AG10803 (cell line): ENCODE measurements around the gene ITFG1.

Experiments
- DNase-seq: peaks from one replicate; pipeline ENCODE4 v3.0.0; 2010; ENCODE audit warnings: low read depth
- H3K4me3 ChIP-seq: 2 replicates; pipeline ENCODE4 v1.5.1; 2011; ENCODE audit warnings: mild to moderate bottlenecking, low read length, control low read depth
- TF ChIP-seq, protein P1 (sequence below): conservative IDR thresholded peaks from 2 replicates; pipeline ENCODE4 v1.5.1; 2011; ENCODE audit warnings: mild to moderate bottlenecking, low read length, control low read depth, inconsistent platforms

ITFG1 gene

GRCh38 chr16:47486856-47487255 is 26.0 kb upstream of the ITFG1 start:
- no peak overlapping the region for H3K4me3 ChIP-seq
- DNase-seq, result no peak
- TF ChIP-seq, protein P1, sequence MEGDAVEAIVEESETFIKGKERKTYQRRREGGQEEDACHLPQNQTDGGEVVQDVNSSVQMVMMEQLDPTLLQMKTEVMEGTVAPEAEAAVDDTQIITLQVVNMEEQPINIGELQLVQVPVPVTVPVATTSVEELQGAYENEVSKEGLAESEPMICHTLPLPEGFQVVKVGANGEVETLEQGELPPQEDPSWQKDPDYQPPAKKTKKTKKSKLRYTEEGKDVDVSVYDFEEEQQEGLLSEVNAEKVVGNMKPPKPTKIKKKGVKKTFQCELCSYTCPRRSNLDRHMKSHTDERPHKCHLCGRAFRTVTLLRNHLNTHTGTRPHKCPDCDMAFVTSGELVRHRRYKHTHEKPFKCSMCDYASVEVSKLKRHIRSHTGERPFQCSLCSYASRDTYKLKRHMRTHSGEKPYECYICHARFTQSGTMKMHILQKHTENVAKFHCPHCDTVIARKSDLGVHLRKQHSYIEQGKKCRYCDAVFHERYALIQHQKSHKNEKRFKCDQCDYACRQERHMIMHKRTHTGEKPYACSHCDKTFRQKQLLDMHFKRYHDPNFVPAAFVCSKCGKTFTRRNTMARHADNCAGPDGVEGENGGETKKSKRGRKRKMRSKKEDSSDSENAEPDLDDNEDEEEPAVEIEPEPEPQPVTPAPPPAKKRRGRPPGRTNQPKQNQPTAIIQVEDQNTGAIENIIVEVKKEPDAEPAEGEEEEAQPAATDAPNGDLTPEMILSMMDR, result no peak

- TF ChIP-seq, protein P1, result no peak
- H3K4me3 ChIP-seq, result no peak overlapping the region
- no peak for DNase-seq
Observed at GRCh38 chr16:47483616-47484015, 22.8 kb upstream of the ITFG1 start.

DNA sequence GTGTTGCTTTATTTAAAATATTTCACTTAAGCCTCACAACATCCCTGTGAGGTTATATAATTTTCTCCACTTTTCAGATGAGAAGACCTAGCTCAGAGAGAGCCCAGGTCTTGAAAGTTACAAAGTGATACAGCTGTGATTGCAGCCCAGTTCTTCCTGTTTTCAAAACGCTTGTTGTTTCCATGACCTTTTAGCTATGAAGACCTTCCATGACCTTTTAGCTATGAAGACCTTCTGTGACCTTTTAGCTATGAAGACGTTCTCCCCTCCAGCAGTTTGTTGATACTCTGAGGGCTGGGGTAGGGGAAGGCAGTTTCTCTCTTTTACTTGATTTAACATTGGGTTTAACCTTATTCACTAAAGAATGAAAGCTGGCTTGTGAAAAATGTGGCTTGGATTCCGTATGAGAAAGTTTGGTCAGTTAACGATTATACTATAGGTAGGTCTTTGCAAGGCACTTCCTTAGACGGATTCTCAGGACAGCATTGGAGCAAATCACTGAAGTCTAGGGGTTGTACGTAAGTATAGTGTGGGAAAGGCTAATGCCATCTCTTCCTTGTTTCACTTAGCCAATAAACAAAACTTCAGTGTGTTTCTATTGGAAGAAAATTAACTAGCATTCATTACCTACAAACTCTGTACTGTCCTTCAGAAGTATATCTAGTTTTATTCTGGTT is 21.0 kb upstream of the ITFG1 start:
- DNase-seq, result no peak

DNA sequence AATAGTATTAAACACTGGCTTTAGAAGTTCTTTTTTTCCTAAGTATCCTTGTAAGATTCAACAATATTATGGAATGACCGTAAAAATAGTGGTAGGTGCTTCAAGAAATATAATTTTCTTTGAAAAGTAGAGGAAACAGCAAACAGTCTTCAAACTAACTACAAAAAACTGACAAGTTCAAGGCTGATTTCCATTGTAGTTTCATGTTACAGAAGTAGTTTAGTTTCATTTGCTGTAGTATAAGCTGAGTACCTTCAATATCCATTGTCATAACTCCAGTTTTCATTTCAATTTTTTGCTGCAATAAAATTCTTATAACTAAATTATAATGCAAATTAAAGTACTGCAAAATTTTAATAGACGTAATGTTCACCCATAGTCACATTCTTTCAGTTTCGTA is 19.5 kb upstream of the ITFG1 start:
- no peak for DNase-seq
- H3K4me3 ChIP-seq, result no peak overlapping the region
- TF ChIP-seq, protein P1, result no peak

More for the DNA sequence above, 21.0 kb upstream of the ITFG1 start:
- TF ChIP-seq, protein P1, result no peak
- H3K4me3 ChIP-seq, result no peak overlapping the region

- TF ChIP-seq, protein P1, result no peak
- DNase-seq, result peak; percentile 1
- H3K4me3 ChIP-seq, result no peak overlapping the region
Observed at GRCh38 chr16:47477679-47478078, 16.8 kb upstream of the ITFG1 start.

DNA sequence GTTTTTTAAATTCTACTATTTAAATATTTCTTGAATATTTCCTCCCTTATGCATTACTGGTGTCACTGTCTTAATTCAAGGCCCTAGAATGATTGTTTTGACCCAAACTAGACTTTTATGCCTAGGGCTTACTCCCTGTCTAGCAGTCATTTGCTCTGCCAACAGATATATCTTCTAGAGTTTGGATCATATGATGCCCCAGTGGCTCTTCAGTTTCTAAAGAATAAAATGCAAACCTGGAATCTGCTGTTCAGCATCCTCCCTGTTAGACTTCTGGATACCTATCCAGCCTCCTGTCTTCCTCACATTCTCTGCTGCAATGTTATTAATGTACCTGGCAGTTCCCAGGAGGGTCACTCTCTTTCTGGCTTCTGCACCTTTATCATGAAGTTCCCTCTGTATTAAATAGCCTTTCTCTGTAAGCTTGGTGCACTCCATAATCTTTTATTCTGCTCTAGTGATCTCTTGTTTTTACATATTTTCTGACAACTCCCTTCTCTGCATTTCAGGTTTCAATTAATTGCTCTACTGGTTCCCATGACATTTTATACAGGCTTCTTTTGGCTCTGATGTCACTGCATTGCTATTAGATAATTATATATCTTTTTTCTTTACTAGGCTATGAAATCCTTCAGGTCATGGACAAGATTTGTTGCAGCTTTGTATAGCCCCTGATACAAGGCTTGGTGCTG is 15.9 kb upstream of the ITFG1 start:
- DNase-seq, result no peak
- TF ChIP-seq, protein P1, result no peak
- no peak overlapping the region for H3K4me3 ChIP-seq

DNA sequence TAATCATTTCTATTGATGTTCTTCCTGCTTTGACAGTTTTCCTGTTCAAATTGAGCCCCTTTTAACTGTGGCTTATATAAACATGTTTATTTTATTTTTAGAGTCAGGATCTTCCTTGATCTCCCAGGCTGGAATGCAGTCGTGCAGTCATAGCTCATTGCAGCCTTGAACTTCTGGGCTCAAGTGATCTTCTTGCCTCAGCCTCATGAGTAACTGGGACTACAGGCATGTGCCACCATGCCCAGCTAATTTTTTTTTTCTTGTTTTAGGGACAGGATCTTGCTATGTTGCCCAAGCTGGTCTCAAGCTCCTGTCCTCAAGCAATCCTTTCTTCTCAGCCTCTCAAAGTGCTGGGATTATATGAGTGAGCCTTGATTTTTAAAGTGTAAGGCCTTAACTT is 14.9 kb upstream of the ITFG1 start:
- no peak overlapping the region for H3K4me3 ChIP-seq
- DNase-seq, result peak; percentile 47
- TF ChIP-seq, protein P1, result no peak
